Esophagus muscularis mucosa (tissue), 3 donors: ENCODE results near the gene PTPRT.

ENCODE experiments used
- CTCF ChIP-seq, 3 experiments: fragments of 200-600 bp in 2 of 3; fragments of 450-650 bp in 1 of 3; sonication (generic) in 2 of 3; IDR thresholded peaks; one replicate each; pipeline ENCODE4 v1.5.1; 2017 to 2019; ENCODE audit warnings: antibody characterized with exemption in 3 of 3, mild to moderate bottlenecking in 2 of 3, moderate library complexity in 1 of 3
- POLR2A ChIP-seq: fragments of 450-650 bp; IDR thresholded peaks from one replicate; pipeline ENCODE4 v1.6.1; 2017; ENCODE audit warnings: antibody characterized with exemption, moderate library complexity, mild to moderate bottlenecking, low read depth
- POLR2AphosphoS5 ChIP-seq, 2 donors: sonication (generic); formaldehyde crosslinking; IDR thresholded peaks; one replicate each; pipeline ENCODE4 v1.6.1; 2017; ENCODE audit warnings: antibody characterized with exemption in 2 of 2

- TF ChIP-seq CTCF (IDR thresholded peaks at IDR 0.05) (no peak), POLR2A (no peak), POLR2AphosphoS5 (IDR thresholded peaks at IDR 0.05) (no peak)
Observed at GRCh38 chr20:42714298-42715141, 475.2 kb downstream of the PTPRT start.
